HepG2 (cell line): ENCODE results near the gene AKR1A1. TPM values are rescaled to one million over a fixed set of nuclear protein-coding genes. Genes with fewer than 3 reads are reported as not detected.

Experiments used
- BRF2 ChIP-seq: sonication (generic); formaldehyde crosslinking; IDR thresholded peaks from 2 replicates; pipeline ENCODE4 v1.8.1; 2022; ENCODE audit warnings: mild to moderate bottlenecking, missing genetic modification reagents
- FUBP1 ChIP-seq: sonication (generic); formaldehyde crosslinking; IDR thresholded peaks from 2 replicates; pipeline ENCODE4 v1.5.1; 2020; ENCODE audit warnings: missing genetic modification reagents, mild to moderate bottlenecking, borderline replicate concordance
- HCFC1 ChIP-seq: fragments of 150-350 bp; IDR thresholded peaks from 2 replicates; pipeline ENCODE4 v1.6.1; 2014; ENCODE audit warnings: low read depth, low read length
- HOXA9 ChIP-seq: sonication (generic); formaldehyde crosslinking; IDR thresholded peaks from 2 replicates; pipeline ENCODE4 v1.8.1; 2022; ENCODE audit warnings: missing genetic modification reagents, mild to moderate bottlenecking, moderate library complexity, borderline replicate concordance
- NFKBIZ ChIP-seq: IDR thresholded peaks from 2 replicates; pipeline ENCODE4 v1.6.1; 2018; ENCODE audit warnings: missing genetic modification reagents, missing compliant biosample characterization
- NONO ChIP-seq, 2 experiments: fragments of 450-650 bp in 1 of 2; sonication (generic) in 1 of 2; formaldehyde crosslinking in 1 of 2; IDR thresholded peaks in 1 of 2; conservative IDR thresholded peaks in 1 of 2; 2 replicates each; pipeline versions ENCODE4 v1.6.1 to v1.8.0; 2017 to 2022; ENCODE audit warnings: mild to moderate bottlenecking in 1 of 2, missing genetic modification reagents in 1 of 2, moderate library complexity in 1 of 2
- PHF8 ChIP-seq: sonication (generic); formaldehyde crosslinking; IDR thresholded peaks from 2 replicates; pipeline ENCODE4 v1.5.0; 2020; ENCODE audit warnings: missing genetic modification reagents
- RNF219 ChIP-seq: sonication (generic); formaldehyde crosslinking; IDR thresholded peaks from 2 replicates; pipeline ENCODE4 v1.5.0; 2020; ENCODE audit warnings: mild to moderate bottlenecking, missing genetic modification reagents
- SKI ChIP-seq: fragments of 450-650 bp; IDR thresholded peaks from one replicate; pipeline ENCODE4 v1.6.1; 2018; ENCODE audit warnings: mild to moderate bottlenecking; ENCODE audit not compliant: partially characterized antibody
- SP5 ChIP-seq: IDR thresholded peaks from 2 replicates; pipeline ENCODE4 v1.6.1; 2016; ENCODE audit warnings: low read depth, borderline replicate concordance
- ZBTB42 ChIP-seq: sonication (generic); formaldehyde crosslinking; IDR thresholded peaks from 2 replicates; pipeline ENCODE4 v1.5.0; 2020; ENCODE audit warnings: mild to moderate bottlenecking, missing genetic modification reagents
- ZNF101 ChIP-seq: sonication (generic); formaldehyde crosslinking; IDR thresholded peaks from 2 replicates; pipeline ENCODE4 v1.4.0; 2020; ENCODE audit warnings: mild to moderate bottlenecking, low read depth, missing genetic modification reagents, borderline replicate concordance
- ZNF253 ChIP-seq: sonication (generic); formaldehyde crosslinking; IDR thresholded peaks from 2 replicates; pipeline ENCODE4 v1.8.0; 2022; ENCODE audit warnings: mild to moderate bottlenecking, missing genetic modification reagents, borderline replicate concordance
- ZNF674 ChIP-seq: sonication (generic); formaldehyde crosslinking; IDR thresholded peaks from 2 replicates; pipeline ENCODE4 v1.5.0; 2020; ENCODE audit warnings: low read depth, mild to moderate bottlenecking, missing genetic modification reagents
- ZNF75D ChIP-seq: sonication (generic); formaldehyde crosslinking; IDR thresholded peaks from 2 replicates; pipeline ENCODE4 v1.8.1; 2023; ENCODE audit warnings: missing genetic modification reagents, mild to moderate bottlenecking, borderline replicate concordance
- ZNF776 ChIP-seq: sonication (generic); formaldehyde crosslinking; IDR thresholded peaks from 2 replicates; pipeline ENCODE4 v1.4.0; 2020; ENCODE audit warnings: mild to moderate bottlenecking, missing genetic modification reagents
- ZNF790 ChIP-seq: sonication (generic); formaldehyde crosslinking; IDR thresholded peaks from 2 replicates; pipeline ENCODE4 v1.8.0; 2022; ENCODE audit warnings: missing genetic modification reagents, mild to moderate bottlenecking, borderline replicate concordance
- polyA plus RNA-seq, 8 experiments: library from polyadenylated mRNA; depleted of rRNA in 3 of 8; stranded (reverse) in 7 of 8; unstranded in 1 of 8; fragments of >200 nt; fragmentation: Illumina TruSeq in 4 of 8; extraction: Trizol in 4 of 8; gene quantifications; 2 replicates each; pipeline versions ENCODE4 v1.2.1 to v1.2.3, GENCODE V29; 2011 to 2016; ENCODE audit warnings: low read depth in 4 of 8, missing spikeins in 1 of 8, mixed read lengths in 1 of 8; ENCODE audit not compliant: insufficient read depth in 1 of 8
- total RNA-seq, 5 experiments: library from RNA; depleted of rRNA; stranded (reverse); fragments of >200 nt; fragmentation: Illumina TruSeq; extraction: Trizol; gene quantifications; 2 replicates each; pipeline ENCODE4 v1.2.3, GENCODE V29; 2016; ENCODE audit warnings: low read depth in 1 of 5
- TF ChIP-seq, protein P1 (sequence below): IDR thresholded peaks from 2 replicates; pipeline ENCODE4 v1.6.1; 2016
- TF ChIP-seq, protein P2 (sequence below): IDR thresholded peaks from 2 replicates; pipeline ENCODE4 v1.6.1; 2016; ENCODE audit warnings: low read depth

Gene AKR1A1
- total and polyA plus RNA-seq, 2 of the 13 experiments (the other 11 are each of a cell fraction or from before 2014, with no cell fraction given), result 181 to 217 TPM

- TF ChIP-seq NONO (IDR thresholded peaks at IDR 0.05) (no peak), NONO (CRISPR knock-in tag; conservative IDR thresholded peaks at IDR 0.05) (peak; percentile 92), RNF219 (CRISPR knock-in tag) (no peak), BRF2 (peak; percentile 92), PHF8 (CRISPR knock-in tag) (peak; percentile 82), NFKBIZ (CRISPR knock-in tag) (0 out of 2 replicates have a peak, but pooled peaks have one; percentile 56), SP5 (CRISPR knock-in tag) (peak; percentile 74), ZBTB42 (CRISPR knock-in tag) (peak; percentile 55; the same call in 1 of the 2 replicates), FUBP1 (CRISPR knock-in tag) (no peak), SKI (no peak), HOXA9 (CRISPR knock-in tag) (0 out of 2 replicates have a peak, but pooled peaks have one; percentile 32), ZNF776 (CRISPR knock-in tag) (peak; percentile 84), HCFC1 (peak; percentile 43; the same call in 1 of the 2 replicates), ZNF790 (CRISPR knock-in tag) (0 out of 2 replicates have a peak, but pooled peaks have one; percentile 31), ZNF253 (CRISPR knock-in tag) (no peak), ZNF75D (CRISPR knock-in tag) (no peak), ZNF674 (CRISPR knock-in tag) (no peak), ZNF101 (no peak)
- TF ChIP-seq, protein P1, sequence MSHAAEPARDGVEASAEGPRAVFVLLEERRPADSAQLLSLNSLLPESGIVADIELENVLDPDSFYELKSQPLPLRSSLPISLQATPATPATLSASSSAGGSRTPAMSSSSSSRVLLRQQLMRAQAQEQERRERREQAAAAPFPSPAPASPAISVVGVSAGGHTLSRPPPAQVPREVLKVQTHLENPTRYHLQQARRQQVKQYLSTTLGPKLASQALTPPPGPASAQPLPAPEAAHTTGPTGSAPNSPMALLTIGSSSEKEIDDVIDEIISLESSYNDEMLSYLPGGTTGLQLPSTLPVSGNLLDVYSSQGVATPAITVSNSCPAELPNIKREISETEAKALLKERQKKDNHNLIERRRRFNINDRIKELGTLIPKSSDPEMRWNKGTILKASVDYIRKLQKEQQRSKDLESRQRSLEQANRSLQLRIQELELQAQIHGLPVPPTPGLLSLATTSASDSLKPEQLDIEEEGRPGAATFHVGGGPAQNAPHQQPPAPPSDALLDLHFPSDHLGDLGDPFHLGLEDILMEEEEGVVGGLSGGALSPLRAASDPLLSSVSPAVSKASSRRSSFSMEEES (CRISPR knock-in tag), result peak; percentile 77; the same call in 1 of the 2 replicates
- TF ChIP-seq, protein P2, sequence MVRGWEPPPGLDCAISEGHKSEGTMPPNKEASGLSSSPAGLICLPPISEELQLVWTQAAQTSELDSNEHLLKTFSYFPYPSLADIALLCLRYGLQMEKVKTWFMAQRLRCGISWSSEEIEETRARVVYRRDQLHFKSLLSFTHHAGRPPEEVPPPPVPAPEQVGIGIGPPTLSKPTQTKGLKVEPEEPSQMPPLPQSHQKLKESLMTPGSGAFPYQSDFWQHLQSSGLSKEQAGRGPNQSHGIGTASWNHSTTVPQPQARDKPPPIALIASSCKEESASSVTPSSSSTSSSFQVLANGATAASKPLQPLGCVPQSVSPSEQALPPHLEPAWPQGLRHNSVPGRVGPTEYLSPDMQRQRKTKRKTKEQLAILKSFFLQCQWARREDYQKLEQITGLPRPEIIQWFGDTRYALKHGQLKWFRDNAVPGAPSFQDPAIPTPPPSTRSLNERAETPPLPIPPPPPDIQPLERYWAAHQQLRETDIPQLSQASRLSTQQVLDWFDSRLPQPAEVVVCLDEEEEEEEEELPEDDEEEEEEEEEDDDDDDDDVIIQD (CRISPR knock-in tag), result no peak
These were observed at the start of gene AKR1A1 (continued) for GRCh38 chr1:45550401-45551351.
